Right ventricle myocardium superior (tissue), 1 donor: ENCODE results near the gene ASB15. TPM values are rescaled to one million over a fixed set of nuclear protein-coding genes. Genes with fewer than 3 reads are reported as not detected.
"Not testable (repeated sequence)": the region's sequence is repeated elsewhere in the genome, so short reads cannot be mapped to it uniquely, and the experiment has no call there.

Source experiments
- ATAC-seq: fragments of 200-7000 bp; cut with Tn5 transposase; one replicate; pipeline ENCODE4 v1.9.1; 2020; ENCODE audit warnings: mild to moderate bottlenecking; ENCODE audit not compliant: poor library complexity
- DNase-seq: peaks from one replicate; pipeline ENCODE4 v3.0.0-alpha.2; 2020
- intact Hi-C: fragments of 100-400 bp; cut with DNase I; formaldehyde crosslinking; loops from one replicate; pipeline ENCODE4 v1.11.2; 2022
- total RNA-seq: library from RNA; stranded (reverse); fragmentation: NEBNext Ultra II Directional; extraction: Animal tissue kit (Norgen Biotek cat#: 25700); gene quantifications from one replicate; pipeline ENCODE4 v1.2.1, GENCODE V29; 2021
- donor health status: DM: no; HTN: yes; CAD: no; lungs with severe emphysema.

The ASB15 gene
- total RNA-seq, 1 donor from 2014 or later, result 78.6 TPM

DNA sequence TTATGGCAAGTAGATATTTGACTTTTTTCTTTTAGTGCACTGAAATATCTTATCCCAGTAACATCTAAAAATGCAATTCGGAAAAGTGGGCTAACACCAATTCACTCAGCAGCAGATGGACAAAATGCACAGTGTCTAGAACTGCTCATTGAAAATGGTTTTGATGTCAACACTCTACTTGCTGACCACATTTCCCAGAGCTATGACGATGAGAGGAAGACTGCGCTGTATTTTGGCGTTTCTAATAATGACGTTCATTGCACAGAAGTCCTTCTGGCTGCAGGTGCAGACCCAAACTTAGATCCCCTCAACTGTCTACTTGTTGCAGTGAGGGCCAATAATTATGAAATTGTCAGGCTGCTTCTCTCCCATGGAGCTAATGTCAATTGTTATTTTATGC lies 27.2 kb downstream of the ASB15 start:
- DNase-seq (no peak), ATAC-seq (no peak)
- intact Hi-C loops, result no loop called here

DNA sequence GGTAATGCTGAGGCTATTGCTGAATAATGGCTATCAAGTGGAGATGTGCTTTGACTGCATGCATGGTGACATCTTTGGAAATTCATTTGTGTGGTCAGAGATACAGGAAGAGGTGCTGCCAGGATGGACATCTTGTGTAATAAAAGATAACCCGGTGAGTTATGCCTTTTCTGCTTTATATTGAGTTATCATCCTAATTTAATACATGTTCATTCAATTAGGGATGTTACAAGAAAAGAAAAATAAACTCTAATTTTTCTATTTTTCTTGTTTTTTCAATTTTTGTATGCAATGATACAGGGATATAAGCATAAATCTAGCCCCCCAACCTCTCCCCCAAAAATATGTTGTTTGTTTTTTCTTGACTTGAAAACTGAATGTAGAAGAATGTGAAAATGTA lies 27.7 kb downstream of the ASB15 start:
- intact Hi-C loops, result no loop called here
- DNase-seq (no peak), ATAC-seq (no peak)

- no peak for DNase-seq
- ATAC-seq, result no peak
- intact Hi-C loops, result loop anchor here (10.0 kb wide), 2 partner anchors 52 to 232 kb away; no protein-coding TSS in a partner anchor
Observed at GRCh38 chr7:123632808-123633207, 31.2 kb downstream of the ASB15 start.

GRCh38 chr7:123633553-123633952 lies 31.9 kb downstream of the ASB15 start:
- no peak for ATAC-seq
- intact Hi-C loops, result loop anchor here (10.0 kb wide), 2 partner anchors 51 to 231 kb away; no protein-coding TSS in a partner anchor

GRCh38 chr7:123634011-123634573 lies 32.5 kb downstream of the ASB15 start:
- intact Hi-C loops, result loop anchor here (10.0 kb wide), 2 partner anchors 51 to 231 kb away; no protein-coding TSS in a partner anchor
- ATAC-seq, result peak; percentile 62
- not testable (repeated sequence) for DNase-seq

More at GRCh38 chr7:123633553-123633952, 31.9 kb downstream of the ASB15 start:
- no peak for DNase-seq

GRCh38 chr7:123635551-123636359 lies 34.1 kb downstream of the ASB15 start:
- DNase-seq, result no peak
- intact Hi-C loops, result loop anchor here (5.0 to 10.0 kb wide), 3 partner anchors 49 to 229 kb away; no protein-coding TSS in a partner anchor
- peak; percentile 71 for ATAC-seq

DNA sequence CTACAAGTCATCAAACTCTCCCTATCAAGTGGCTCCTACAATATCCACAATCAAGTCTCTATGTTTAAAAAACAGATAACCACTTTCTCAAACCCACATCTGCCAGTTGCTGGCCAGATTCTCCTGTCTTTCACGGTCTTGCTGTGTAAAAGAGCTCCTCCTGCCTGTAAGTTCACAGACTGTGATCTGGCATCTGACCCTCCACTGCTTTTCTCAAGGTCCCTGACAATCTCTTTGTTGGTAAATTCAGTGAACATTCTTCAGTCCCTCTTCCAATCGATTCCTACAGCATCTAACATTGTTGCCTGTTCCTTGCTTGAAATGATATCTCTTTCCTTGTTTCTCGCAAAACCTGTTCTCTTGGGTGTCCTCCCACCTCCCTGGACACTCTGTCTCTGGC lies 35.6 kb downstream of the ASB15 start:
- DNase-seq (no peak), ATAC-seq (peak; percentile 23)
- intact Hi-C loops, result loop anchor here (5.0 to 10.0 kb wide), 3 partner anchors 48 to 228 kb away; no protein-coding TSS in a partner anchor

GRCh38 chr7:123637878-123638277 lies 36.3 kb downstream of the ASB15 start:
- no peak for ATAC-seq
- DNase-seq, result no peak
- intact Hi-C loops, result loop anchor here (5.0 to 10.0 kb wide), 3 partner anchors 47 to 227 kb away; no protein-coding TSS in a partner anchor

DNA sequence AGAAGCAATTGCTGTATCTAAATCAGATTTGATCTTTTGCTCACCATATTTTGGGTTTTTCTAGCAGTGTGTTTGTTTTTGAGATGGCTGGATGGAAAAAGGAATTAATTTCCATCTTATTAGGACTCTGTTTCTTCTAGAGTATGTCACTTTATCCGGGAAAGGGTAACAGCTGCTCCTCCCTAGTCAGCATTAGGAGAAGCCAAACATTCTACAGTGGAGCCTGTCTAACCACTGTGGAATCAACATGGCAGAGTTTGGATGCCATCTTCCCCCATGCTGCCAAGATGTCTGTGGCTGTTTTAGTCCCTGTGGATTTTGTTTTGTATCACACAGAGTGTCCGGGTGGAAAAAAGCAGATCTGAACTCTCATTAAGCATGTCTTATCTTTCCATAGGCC lies 38.0 kb downstream of the ASB15 start:
- no peak for ATAC-seq
- intact Hi-C loops, result loop anchor here (5.0 to 10.0 kb wide), 3 partner anchors 45 to 225 kb away; no protein-coding TSS in a partner anchor

DNA sequence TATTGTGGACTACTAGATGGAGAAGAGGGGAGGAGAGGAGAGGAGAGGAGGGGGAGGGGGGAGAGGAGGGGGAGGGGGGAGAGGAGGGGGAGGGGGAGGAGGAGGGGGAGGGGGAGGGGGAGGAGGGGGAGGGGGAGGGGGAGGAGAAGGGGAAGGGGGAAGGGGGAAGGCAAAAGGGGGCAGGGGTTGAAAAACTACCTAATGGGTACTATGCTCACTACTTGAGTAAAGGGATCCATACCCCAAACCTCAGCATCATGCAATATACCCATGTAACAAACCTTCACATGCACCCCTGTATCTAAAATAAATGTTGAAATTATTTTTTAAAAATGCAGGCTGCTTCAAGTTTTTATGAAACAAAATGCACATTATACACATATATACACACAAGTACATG lies 39.0 kb downstream of the ASB15 start:
- intact Hi-C loops, result no loop called here
- DNase-seq (no peak), ATAC-seq (no peak)

More for the DNA sequence above, 38.0 kb downstream of the ASB15 start:
- DNase-seq, result no peak

- DNase-seq (no peak), ATAC-seq (no peak)
- intact Hi-C loops, result no loop called here
Observed at GRCh38 chr7:123641901-123642300, 40.3 kb downstream of the ASB15 start.

GRCh38 chr7:123643495-123644441 lies 42.1 kb downstream of the ASB15 start:
- no peak for DNase-seq
- intact Hi-C loops, result no loop called here
- peak; percentile 62 for ATAC-seq

- ATAC-seq (peak; percentile 89), DNase-seq (peak; percentile 64)
- intact Hi-C loops, result no loop called here
Observed at GRCh38 chr7:123645516-123645915, 43.9 kb downstream of the ASB15 start.

GRCh38 chr7:123647106-123647730 lies 45.6 kb downstream of the ASB15 start:
- no peak for ATAC-seq
- DNase-seq, result no peak
- intact Hi-C loops, result no loop called here

DNA sequence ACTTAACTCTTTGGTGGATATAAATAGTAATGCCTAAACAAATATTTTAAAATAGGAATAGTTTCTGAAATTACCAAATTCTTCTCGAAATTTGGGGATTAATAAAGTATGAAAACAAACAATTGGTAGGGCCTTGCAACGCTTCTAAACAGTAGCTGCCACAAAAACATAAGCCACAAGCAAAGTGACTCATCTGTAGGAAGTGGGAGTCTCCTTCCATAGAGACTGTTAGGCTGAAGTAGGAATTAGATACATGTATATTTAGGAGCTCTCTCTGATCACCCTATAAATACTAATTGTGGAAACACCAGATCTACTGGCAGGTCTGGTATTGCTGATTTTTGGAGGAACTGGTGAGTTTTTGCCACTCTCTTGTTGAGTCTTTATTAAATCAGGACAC lies 48.3 kb downstream of the ASB15 start:
- no peak for ATAC-seq
- intact Hi-C loops, result no loop called here
- DNase-seq, result no peak

GRCh38 chr7:123650595-123650994 lies 49.0 kb downstream of the ASB15 start:
- ATAC-seq, result no peak
- DNase-seq, result no peak
- intact Hi-C loops, result no loop called here

GRCh38 chr7:123652406-123652805 lies 50.8 kb downstream of the ASB15 start:
- intact Hi-C loops, result no loop called here

GRCh38 chr7:123653162-123653561 lies 51.5 kb downstream of the ASB15 start:
- ATAC-seq (no peak), DNase-seq (no peak)
- intact Hi-C loops, result no loop called here

More at GRCh38 chr7:123652406-123652805, 50.8 kb downstream of the ASB15 start:
- DNase-seq (no peak), ATAC-seq (no peak)
